ENCODE results near the gene NELFB. TPM values are rescaled to one million over a fixed set of nuclear protein-coding genes. Genes with fewer than 3 reads are reported as not detected.
A peak's percentile ranks its signal among the peaks of the same experiment; 100 is the strongest.

Gene NELFB
- total and polyA plus RNA-seq, 9 of the 15 experiments (the other 6 are each of a cell fraction or from before 2014, with no cell fraction given), result 0.24 to 84.0 (median 29.7) TPM

- TF ChIP-seq KDM5B (IDR thresholded peaks at IDR 0.05; ENCODE audit: insufficient replicate concordance, low read depth, low read length) (peak; percentile 93), TAF15 (IDR thresholded peaks at IDR 0.05; ENCODE audit: low read depth, low read length) (no peak), GTF2E2 (tag; IDR thresholded peaks at IDR 0.05) (peak; percentile 56; the same call in 1 of the 2 replicates), FOXA1 (IDR thresholded peaks at IDR 0.05; ENCODE audit: borderline replicate concordance) (no peak), NCOA4 (IDR thresholded peaks at IDR 0.05; ENCODE audit: partially characterized antibody) (no peak), DDX20 (tag; IDR thresholded peaks at IDR 0.05; ENCODE audit: low read depth) (no peak), STAG1 (CRISPR knock-in tag; IDR thresholded peaks at IDR 0.05; ENCODE audit: borderline replicate concordance) (no peak), MBD2 (IDR thresholded peaks at IDR 0.05; ENCODE audit: borderline replicate concordance, low read depth) (peak; percentile 69; the same call in 1 of the 2 replicates), ZNF512 (tag; IDR thresholded peaks at IDR 0.05) (no peak), FUS (optimal IDR thresholded peaks at IDR 0.05; ENCODE audit: low read depth, low read length) (peak; percentile 18), SMAD4 (CRISPR knock-in tag; conservative IDR thresholded peaks at IDR 0.05) (peak; percentile 81), DPF2 (IDR thresholded peaks at IDR 0.05) (peak; percentile 29; the same call in 1 of the 2 replicates), ZNF134 (CRISPR knock-in tag; conservative IDR thresholded peaks at IDR 0.05) (no peak), BCLAF1 (IDR thresholded peaks at IDR 0.05; ENCODE audit: borderline replicate concordance in 1 of 2, control insufficient read depth in 1 of 2, low read depth in 2 of 2, low read length in 1 of 2) (peak in 1 of 2 experiments; percentile 94; a peak in 2 of 4 replicates), BCOR (IDR thresholded peaks at IDR 0.05) (peak; percentile 4; the same call in 1 of the 2 replicates)
- TF ChIP-seq, protein P1, sequence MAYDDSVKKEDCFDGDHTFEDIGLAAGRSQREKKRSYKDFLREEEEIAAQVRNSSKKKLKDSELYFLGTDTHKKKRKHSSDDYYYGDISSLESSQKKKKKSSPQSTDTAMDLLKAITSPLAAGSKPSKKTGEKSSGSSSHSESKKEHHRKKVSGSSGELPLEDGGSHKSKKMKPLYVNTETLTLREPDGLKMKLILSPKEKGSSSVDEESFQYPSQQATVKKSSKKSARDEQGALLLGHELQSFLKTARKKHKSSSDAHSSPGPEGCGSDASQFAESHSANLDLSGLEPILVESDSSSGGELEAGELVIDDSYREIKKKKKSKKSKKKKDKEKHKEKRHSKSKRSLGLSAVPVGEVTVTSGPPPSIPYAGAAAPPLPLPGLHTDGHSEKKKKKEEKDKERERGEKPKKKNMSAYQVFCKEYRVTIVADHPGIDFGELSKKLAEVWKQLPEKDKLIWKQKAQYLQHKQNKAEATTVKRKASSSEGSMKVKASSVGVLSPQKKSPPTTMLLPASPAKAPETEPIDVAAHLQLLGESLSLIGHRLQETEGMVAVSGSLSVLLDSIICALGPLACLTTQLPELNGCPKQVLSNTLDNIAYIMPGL (CRISPR knock-in tag; IDR thresholded peaks at IDR 0.05), result peak; percentile 89
- TF ChIP-seq, protein P2, sequence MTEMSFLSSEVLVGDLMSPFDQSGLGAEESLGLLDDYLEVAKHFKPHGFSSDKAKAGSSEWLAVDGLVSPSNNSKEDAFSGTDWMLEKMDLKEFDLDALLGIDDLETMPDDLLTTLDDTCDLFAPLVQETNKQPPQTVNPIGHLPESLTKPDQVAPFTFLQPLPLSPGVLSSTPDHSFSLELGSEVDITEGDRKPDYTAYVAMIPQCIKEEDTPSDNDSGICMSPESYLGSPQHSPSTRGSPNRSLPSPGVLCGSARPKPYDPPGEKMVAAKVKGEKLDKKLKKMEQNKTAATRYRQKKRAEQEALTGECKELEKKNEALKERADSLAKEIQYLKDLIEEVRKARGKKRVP (CRISPR knock-in tag; IDR thresholded peaks at IDR 0.05), result no peak
Measured at GRCh38 chr9:137254624-137255447, at the start of gene NELFB (continued).
